Gastrocnemius medialis (tissue), 4 donors: ENCODE measurements around the gene PRICKLE2.

ENCODE experiments used
- POLR2A ChIP-seq, 2 donors: fragments of 450-650 bp; IDR thresholded peaks; one replicate each; pipeline ENCODE4 v1.6.1; 2017; ENCODE audit warnings: antibody characterized with exemption in 2 of 2, mild to moderate bottlenecking in 2 of 2, moderate library complexity in 2 of 2
- TF ChIP-seq, protein P1 (sequence below), 5 experiments: fragments of 450-650 bp in 3 of 5; fragments of 200-600 bp in 2 of 5; sonication (generic) in 2 of 5; IDR thresholded peaks in 4 of 5; conservative IDR thresholded peaks in 1 of 5; 1 replicate in 4 of 5; 2 replicates in 1 of 5; pipeline ENCODE4 v1.5.1; 2016 to 2019; ENCODE audit warnings: antibody characterized with exemption in 5 of 5, mild to moderate bottlenecking in 3 of 5, moderate library complexity in 3 of 5

DNA sequence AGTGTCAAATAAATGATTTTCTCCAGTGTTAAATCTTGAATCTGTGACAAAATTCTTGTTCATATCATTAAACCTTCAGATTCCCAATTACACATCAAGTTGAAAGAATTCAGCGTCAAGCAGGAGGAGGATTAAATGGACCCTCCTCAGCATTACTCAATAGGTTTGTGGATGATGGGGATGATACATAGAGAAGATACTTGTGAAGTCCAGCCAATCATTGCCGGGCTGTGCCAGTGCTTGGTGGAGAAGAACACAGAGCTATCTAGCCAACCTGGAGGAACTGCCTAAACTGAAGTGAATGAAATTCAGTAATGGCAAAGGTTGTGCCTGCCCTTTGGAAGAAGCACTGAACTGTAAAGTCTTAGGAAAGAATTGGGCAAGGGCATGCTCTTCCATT lies 47.0 kb upstream of the PRICKLE2 start:
- TF ChIP-seq POLR2A (IDR thresholded peaks at IDR 0.05), result no peak
- TF ChIP-seq, protein P1, sequence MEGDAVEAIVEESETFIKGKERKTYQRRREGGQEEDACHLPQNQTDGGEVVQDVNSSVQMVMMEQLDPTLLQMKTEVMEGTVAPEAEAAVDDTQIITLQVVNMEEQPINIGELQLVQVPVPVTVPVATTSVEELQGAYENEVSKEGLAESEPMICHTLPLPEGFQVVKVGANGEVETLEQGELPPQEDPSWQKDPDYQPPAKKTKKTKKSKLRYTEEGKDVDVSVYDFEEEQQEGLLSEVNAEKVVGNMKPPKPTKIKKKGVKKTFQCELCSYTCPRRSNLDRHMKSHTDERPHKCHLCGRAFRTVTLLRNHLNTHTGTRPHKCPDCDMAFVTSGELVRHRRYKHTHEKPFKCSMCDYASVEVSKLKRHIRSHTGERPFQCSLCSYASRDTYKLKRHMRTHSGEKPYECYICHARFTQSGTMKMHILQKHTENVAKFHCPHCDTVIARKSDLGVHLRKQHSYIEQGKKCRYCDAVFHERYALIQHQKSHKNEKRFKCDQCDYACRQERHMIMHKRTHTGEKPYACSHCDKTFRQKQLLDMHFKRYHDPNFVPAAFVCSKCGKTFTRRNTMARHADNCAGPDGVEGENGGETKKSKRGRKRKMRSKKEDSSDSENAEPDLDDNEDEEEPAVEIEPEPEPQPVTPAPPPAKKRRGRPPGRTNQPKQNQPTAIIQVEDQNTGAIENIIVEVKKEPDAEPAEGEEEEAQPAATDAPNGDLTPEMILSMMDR (IDR thresholded peaks at IDR 0.05 in 4 of 5, conservative IDR thresholded peaks at IDR 0.05 in 1 of 5), result no peak
